ENCODE results near the gene GPR39. TPM values are rescaled to one million over a fixed set of nuclear protein-coding genes. Genes with fewer than 3 reads are reported as not detected.

The GPR39 gene
- total RNA-seq, 1 donor from 2014 or later = not detected

GRCh38 chr2:132615329-132616085, 198.9 kb downstream of the GPR39 start:
- DNase-seq (ENCODE audit: low spot score) = no peak
- Mint-ChIP-seq H3K4me3 (no peak overlapping the region), H3K27me3 (ENCODE audit: insufficient read depth) (no peaks in the 10 kb centered on the region), H3K27ac (no peak overlapping the region), H3K4me1 (ENCODE audit: low read depth) (no peaks in the 10 kb centered on the region), H3K36me3 (ENCODE audit: low read depth) (no peaks in the 10 kb centered on the region), H3K9me3 (no peaks in the 10 kb centered on the region)
- intact Hi-C loops (cut with micrococcal nuclease) = no loop called here

GRCh38 chr2:132617989-132618388, 201.4 kb downstream of the GPR39 start:
- no peak overlapping the region for H3K27ac Mint-ChIP-seq
- no peaks in the 10 kb centered on the region for H3K36me3 Mint-ChIP-seq (ENCODE audit: low read depth)

GRCh38 chr2:132618734-132619133, 202.1 kb downstream of the GPR39 start:
- DNase-seq (ENCODE audit: low spot score) = no peak
- intact Hi-C loops (cut with micrococcal nuclease) = no loop called here
- Mint-ChIP-seq H3K9me3 (no peaks in the 10 kb centered on the region), H3K4me1 (ENCODE audit: low read depth) (no peaks in the 10 kb centered on the region), H3K27me3 (ENCODE audit: insufficient read depth) (no peaks in the 10 kb centered on the region), H3K36me3 (ENCODE audit: low read depth) (no peaks in the 10 kb centered on the region), H3K4me3 (no peak overlapping the region), H3K27ac (no peak overlapping the region)

More at GRCh38 chr2:132617989-132618388, 201.4 kb downstream of the GPR39 start:
- DNase-seq (ENCODE audit: low spot score) = no peak
- no peaks in the 10 kb centered on the region for H3K4me1 Mint-ChIP-seq (ENCODE audit: low read depth)
- no peak overlapping the region for H3K4me3 Mint-ChIP-seq
- no peaks in the 10 kb centered on the region for H3K9me3 Mint-ChIP-seq
- intact Hi-C loops (cut with micrococcal nuclease) = no loop called here
- no peaks in the 10 kb centered on the region for H3K27me3 Mint-ChIP-seq (ENCODE audit: insufficient read depth)

GRCh38 chr2:132620115-132620514, 203.5 kb downstream of the GPR39 start:
- no peaks in the 10 kb centered on the region for H3K4me1 Mint-ChIP-seq (ENCODE audit: low read depth)
- DNase-seq (ENCODE audit: low spot score) = no peak
- no peak overlapping the region for H3K27ac Mint-ChIP-seq
- intact Hi-C loops (cut with micrococcal nuclease) = no loop called here
- H3K27me3 Mint-ChIP-seq (ENCODE audit: insufficient read depth) = no peaks in the 10 kb centered on the region
- no peaks in the 10 kb centered on the region for H3K36me3 Mint-ChIP-seq (ENCODE audit: low read depth)
- H3K4me3 Mint-ChIP-seq = no peak overlapping the region
- H3K9me3 Mint-ChIP-seq = no peaks in the 10 kb centered on the region

GRCh38 chr2:132621131-132621875, 204.7 kb downstream of the GPR39 start:
- no peaks in the 10 kb centered on the region for H3K27me3 Mint-ChIP-seq (ENCODE audit: insufficient read depth)
- H3K4me1 Mint-ChIP-seq (ENCODE audit: low read depth) = no peaks in the 10 kb centered on the region
- no peak overlapping the region for H3K4me3 Mint-ChIP-seq
- H3K27ac Mint-ChIP-seq = no peak overlapping the region
- H3K9me3 Mint-ChIP-seq = no peaks in the 10 kb centered on the region
- no peak for DNase-seq (ENCODE audit: low spot score)
- intact Hi-C loops (cut with micrococcal nuclease) = no loop called here
- no peaks in the 10 kb centered on the region for H3K36me3 Mint-ChIP-seq (ENCODE audit: low read depth)

- DNase-seq (ENCODE audit: low spot score) = no peak
- H3K36me3 Mint-ChIP-seq (ENCODE audit: low read depth) = no peaks in the 10 kb centered on the region
- intact Hi-C loops (cut with micrococcal nuclease) = no loop called here
- no peak overlapping the region for H3K27ac Mint-ChIP-seq
- H3K27me3 Mint-ChIP-seq (ENCODE audit: insufficient read depth) = no peaks in the 10 kb centered on the region
- H3K4me3 Mint-ChIP-seq = no peak overlapping the region
- no peaks in the 10 kb centered on the region for H3K4me1 Mint-ChIP-seq (ENCODE audit: low read depth)
- H3K9me3 Mint-ChIP-seq = no peaks in the 10 kb centered on the region
These were observed 206.7 kb downstream of the GPR39 start for GRCh38 chr2:132623096-132623839.

GRCh38 chr2:132627536-132627935, 210.9 kb downstream of the GPR39 start:
- Mint-ChIP-seq H3K4me3 (no peak overlapping the region), H3K9me3 (no peaks in the 10 kb centered on the region), H3K4me1 (ENCODE audit: low read depth) (no peaks in the 10 kb centered on the region), H3K27ac (no peak overlapping the region), H3K27me3 (ENCODE audit: insufficient read depth) (no peaks in the 10 kb centered on the region), H3K36me3 (ENCODE audit: low read depth) (no peaks in the 10 kb centered on the region)
- intact Hi-C loops (cut with micrococcal nuclease) = no loop called here
- no peak for DNase-seq (ENCODE audit: low spot score)

- intact Hi-C loops (cut with micrococcal nuclease) = no loop called here
- Mint-ChIP-seq H3K4me3 (no peak overlapping the region), H3K9me3 (no peaks in the 10 kb centered on the region), H3K4me1 (ENCODE audit: low read depth) (no peaks in the 10 kb centered on the region), H3K27ac (no peak overlapping the region), H3K27me3 (ENCODE audit: insufficient read depth) (no peaks in the 10 kb centered on the region), H3K36me3 (ENCODE audit: low read depth) (no peaks in the 10 kb centered on the region)
- DNase-seq (ENCODE audit: low spot score) = no peak
These were observed 215.5 kb downstream of the GPR39 start for GRCh38 chr2:132632000-132632649.

- H3K27me3 Mint-ChIP-seq (ENCODE audit: insufficient read depth) = no peaks in the 10 kb centered on the region
- H3K36me3 Mint-ChIP-seq (ENCODE audit: low read depth) = no peaks in the 10 kb centered on the region
- H3K4me3 Mint-ChIP-seq = no peak overlapping the region
- H3K4me1 Mint-ChIP-seq (ENCODE audit: low read depth) = no peaks in the 10 kb centered on the region
- no peaks in the 10 kb centered on the region for H3K9me3 Mint-ChIP-seq
- no peak for DNase-seq (ENCODE audit: low spot score)
- no peak overlapping the region for H3K27ac Mint-ChIP-seq
- intact Hi-C loops (cut with micrococcal nuclease) = no loop called here
These were observed 217.0 kb downstream of the GPR39 start for GRCh38 chr2:132633635-132634034.

- Mint-ChIP-seq H3K4me1 (ENCODE audit: low read depth) (no peaks in the 10 kb centered on the region), H3K27ac (no peak overlapping the region), H3K36me3 (ENCODE audit: low read depth) (no peaks in the 10 kb centered on the region), H3K27me3 (ENCODE audit: insufficient read depth) (no peaks in the 10 kb centered on the region), H3K9me3 (no peaks in the 10 kb centered on the region), H3K4me3 (no peak overlapping the region)
- DNase-seq (ENCODE audit: low spot score) = no peak
- intact Hi-C loops (cut with micrococcal nuclease) = no loop called here
These were observed 219.7 kb downstream of the GPR39 start for GRCh38 chr2:132636346-132636745.

- no peak overlapping the region for H3K4me3 Mint-ChIP-seq
- DNase-seq (ENCODE audit: low spot score) = no peak
- no peaks in the 10 kb centered on the region for H3K4me1 Mint-ChIP-seq (ENCODE audit: low read depth)
- H3K36me3 Mint-ChIP-seq (ENCODE audit: low read depth) = no peaks in the 10 kb centered on the region
- intact Hi-C loops (cut with micrococcal nuclease) = no loop called here
- H3K27ac Mint-ChIP-seq = no peak overlapping the region
- H3K9me3 Mint-ChIP-seq = no peaks in the 10 kb centered on the region
- H3K27me3 Mint-ChIP-seq (ENCODE audit: insufficient read depth) = no peaks in the 10 kb centered on the region
These were observed 221.9 kb downstream of the GPR39 start for GRCh38 chr2:132638313-132639040.

- Mint-ChIP-seq H3K4me1 (ENCODE audit: low read depth) (no peaks in the 10 kb centered on the region), H3K9me3 (no peaks in the 10 kb centered on the region), H3K36me3 (ENCODE audit: low read depth) (no peaks in the 10 kb centered on the region), H3K27ac (no peak overlapping the region), H3K4me3 (no peak overlapping the region), H3K27me3 (ENCODE audit: insufficient read depth) (no peaks in the 10 kb centered on the region)
- no peak for DNase-seq (ENCODE audit: low spot score)
- intact Hi-C loops (cut with micrococcal nuclease) = no loop called here
These were observed 223.5 kb downstream of the GPR39 start for GRCh38 chr2:132640116-132640515.

Measured in activated T-helper 1 cell treated with anti-CD3 and anti-CD28 coated beads, Interleukin-12 subunit alpha, Interleukin-12 subunit beta, Interleukin-2, Interleukin-4 antibody, amounts not matched to agents 30 ng/mL and 10 ng/mL and 1 ng/mL, durations not matched to agents 14 hours and 24 hours and 36 hours (primary cell).